HG03060 (cell line): ENCODE results near the gene GOSR1.
"Not testable (repeated sequence)": the region's sequence is repeated elsewhere in the genome, so short reads cannot be mapped to it uniquely, and the experiment has no call there.

ENCODE experiments used
- ATAC-seq: cut with Tn5 transposase; IDR thresholded peaks from one replicate; pipeline ENCODE4 v1.9.1; 2021; ENCODE audit warnings: low read depth, moderate number of reproducible peaks; ENCODE audit not compliant: unreplicated experiment

GOSR1 gene

DNA sequence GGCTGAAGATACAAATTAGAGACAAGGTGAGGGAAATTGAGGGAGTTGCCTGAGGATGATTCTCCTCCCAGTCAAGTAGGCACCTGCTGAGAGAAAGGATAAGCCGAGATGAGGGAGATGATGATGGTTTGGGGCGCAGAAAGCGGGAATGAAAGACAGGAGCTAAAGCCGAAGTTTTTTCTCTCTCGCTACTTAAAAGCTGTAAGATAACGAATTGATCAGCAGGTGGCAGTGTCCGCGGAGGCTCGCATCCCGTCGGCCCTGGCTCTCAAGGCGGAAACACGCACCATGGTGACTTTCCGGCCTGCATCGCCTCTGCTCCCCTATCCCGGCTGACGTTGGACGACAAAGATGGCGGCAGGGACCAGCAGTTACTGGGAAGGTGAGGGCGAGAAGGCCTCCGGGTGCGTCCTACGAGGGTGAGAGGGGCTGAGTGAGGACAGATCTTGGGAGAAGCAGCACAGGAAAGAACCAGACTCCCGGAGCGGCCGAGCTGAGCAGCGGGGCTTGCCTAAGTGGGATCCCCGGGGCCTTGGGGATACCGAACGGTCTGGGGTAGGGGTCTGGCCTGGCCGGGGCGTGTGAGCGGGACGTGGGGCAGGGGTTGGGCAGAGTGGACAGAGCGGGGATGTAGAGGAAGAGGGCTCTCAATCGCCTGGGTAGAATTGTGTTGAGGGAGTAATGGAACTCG lies at the start of gene GOSR1:
Gene GOSR1 (plus strand): TSS at position 326 of the 691 bp plus-strand sequence. CDS start 26 bp downstream, at position 352.
- ATAC-seq, result peak; percentile 82

DNA sequence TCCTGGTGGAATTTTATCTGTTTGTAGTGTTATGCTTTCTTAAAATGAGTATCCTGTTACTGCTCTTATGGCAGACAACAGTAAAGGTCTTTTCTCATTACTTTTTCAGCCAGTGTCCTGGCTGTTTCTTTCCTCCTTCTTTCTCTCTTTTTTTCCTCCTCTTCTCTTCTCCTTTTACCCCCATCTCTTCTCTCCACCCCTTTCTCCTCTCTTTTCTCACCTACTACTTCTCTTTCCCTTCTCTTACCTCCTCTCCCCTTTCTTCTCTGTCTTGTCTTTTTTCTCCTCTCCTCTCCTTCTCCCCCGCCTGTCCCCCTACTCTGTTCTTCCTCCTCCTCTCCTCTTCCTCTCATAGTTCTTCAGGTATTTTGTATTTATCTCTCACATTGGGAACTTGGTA lies 49.6 kb upstream of the GOSR1 start:
- no peak for ATAC-seq

DNA sequence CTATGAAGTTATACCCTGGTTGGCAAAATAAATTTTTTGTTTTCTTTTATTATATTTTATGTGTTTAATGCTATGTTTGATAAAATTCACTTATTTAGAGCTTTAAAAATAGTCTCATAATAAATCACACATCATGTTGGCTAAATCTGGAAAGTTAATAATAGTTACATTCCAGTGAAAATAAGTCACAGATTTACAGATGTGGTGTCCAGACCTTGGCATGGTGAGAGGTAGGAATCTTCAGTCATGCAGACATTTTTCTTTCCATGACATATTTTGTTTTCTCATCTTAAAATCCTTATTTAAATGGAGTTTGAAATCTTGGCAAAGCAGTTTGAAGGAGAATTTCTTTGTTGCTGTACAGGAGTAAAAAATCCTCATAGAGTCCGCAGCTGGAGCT lies 48.1 kb upstream of the GOSR1 start:
- ATAC-seq, result no peak

GRCh38 chr17:30433514-30433913 lies 43.7 kb upstream of the GOSR1 start:
- no peak for ATAC-seq

DNA sequence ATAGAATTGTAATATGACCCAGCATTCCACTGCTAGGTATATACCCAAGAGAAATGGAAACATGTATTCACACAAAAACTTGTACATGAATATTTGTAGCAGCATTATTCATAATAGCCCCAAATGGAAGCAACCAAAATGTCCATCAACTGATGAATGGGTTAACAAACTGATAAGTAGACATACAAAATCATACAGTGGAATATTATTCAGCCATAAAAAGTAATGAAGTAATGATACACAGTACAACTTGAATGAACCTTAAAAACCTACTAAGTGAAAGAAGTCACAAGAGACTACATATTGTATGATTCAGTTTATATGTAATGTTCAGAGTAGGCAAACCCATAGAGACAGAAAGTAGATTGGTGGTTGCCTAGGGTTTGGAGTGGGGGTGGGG lies 40.5 kb upstream of the GOSR1 start:
- ATAC-seq, result no peak

DNA sequence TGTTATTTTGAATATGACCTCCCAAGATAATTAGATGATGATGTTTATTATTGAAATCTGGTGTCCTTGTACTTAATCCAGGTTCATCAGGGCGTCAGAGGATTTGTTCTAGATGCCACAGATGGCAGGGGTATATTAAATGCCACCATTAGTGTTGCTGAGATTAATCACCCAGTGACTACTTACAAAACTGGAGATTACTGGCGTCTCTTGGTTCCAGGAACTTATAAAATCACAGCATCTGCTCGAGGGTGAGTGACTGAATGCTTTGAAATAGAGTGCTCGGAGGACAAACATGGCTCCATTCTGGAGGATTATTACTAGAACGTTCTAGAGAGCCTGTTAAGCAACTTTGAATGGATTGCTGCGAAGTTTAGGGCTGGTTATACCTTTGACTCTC lies 33.5 kb upstream of the GOSR1 start:
- no peak for ATAC-seq

GRCh38 chr17:30446640-30447039 lies 30.6 kb upstream of the GOSR1 start:
- not testable (repeated sequence) for ATAC-seq

- no peak for ATAC-seq
Measured at GRCh38 chr17:30449480-30449879, 27.7 kb upstream of the GOSR1 start.

GRCh38 chr17:30450125-30451027 lies 26.8 kb upstream of the GOSR1 start:
- ATAC-seq, result no peak

DNA sequence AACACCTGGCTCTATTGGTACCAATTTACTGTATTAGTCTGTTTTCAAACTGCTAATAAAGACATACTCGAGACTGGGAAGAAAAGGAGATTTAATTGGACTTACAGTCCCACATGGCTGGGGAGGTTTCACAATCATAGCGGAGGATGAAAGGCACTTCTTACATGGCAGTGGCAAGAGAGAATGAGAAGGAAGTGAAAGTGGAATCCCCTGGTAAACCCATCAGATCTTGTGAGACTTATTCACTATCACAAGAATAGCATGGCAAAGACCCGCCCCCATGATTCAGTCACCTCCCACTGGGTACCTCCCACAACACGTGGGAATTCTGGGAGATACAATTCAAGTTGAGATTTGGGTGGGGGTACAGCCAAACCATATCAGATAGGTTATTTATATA lies 22.6 kb upstream of the GOSR1 start:
- no peak for ATAC-seq

- ATAC-seq, result no peak
Measured at GRCh38 chr17:30458371-30458770, 18.8 kb upstream of the GOSR1 start.

DNA sequence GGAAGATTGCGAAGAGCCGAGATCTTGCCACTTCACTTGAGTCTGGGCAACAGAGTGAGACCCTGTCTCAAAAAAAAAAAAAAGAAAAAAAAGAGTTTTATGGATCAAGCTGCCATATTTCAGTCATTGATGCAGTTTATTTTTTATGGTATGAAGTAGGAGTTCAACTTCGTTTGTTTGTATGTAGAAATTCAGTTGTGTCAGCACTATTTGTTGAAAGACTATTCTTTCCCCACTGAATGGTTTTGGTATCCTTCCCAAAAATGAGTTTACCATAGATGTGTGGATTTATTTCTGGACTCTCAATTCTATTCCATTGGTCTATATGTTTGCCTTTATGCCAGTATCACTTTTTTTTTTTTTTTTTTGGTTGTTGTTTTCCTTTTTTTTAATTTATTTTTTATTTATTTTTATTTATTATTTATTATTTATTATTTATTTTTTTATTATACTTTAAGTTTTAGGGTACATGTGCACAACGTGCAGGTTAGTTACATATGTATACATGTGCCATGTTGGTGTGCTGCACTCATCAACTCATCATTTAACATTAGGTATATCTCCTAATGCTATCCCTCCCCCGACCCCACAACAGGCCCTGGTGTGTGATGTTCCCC lies 18.3 kb upstream of the GOSR1 start:
- ATAC-seq, result not testable (repeated sequence)

- ATAC-seq, result no peak
Measured at GRCh38 chr17:30468465-30468864, 8.7 kb upstream of the GOSR1 start.

DNA sequence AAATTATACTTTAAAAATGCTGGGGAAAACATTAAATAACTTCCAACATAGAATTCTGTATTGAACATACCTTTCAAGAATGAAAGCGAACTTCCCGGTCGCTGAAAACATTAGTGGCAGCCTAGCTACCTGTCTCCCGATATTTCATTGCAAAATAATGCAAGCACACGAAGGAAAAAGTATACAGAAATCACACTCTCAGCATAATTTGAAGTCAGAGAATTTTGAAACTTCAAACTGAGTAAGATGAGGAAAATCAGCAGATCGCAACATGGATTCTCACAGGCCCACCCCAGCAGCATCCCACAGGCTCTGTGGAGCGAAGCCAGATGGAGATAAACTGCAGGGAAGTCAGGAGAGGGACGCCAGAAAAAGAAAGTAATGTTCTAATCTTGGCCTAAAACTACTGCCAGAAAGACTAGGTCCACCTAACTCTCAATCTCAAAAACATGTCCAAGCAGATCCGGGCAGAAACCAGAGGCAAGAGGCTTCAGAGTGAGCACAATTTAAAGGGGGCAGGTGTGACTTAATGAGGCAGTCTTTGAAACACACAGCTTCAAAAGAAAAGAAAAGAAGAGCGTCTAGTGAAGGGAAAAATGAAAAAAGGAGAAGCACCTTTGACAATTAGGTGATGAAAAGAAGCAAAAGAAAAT lies 4.8 kb upstream of the GOSR1 start:
- no peak for ATAC-seq

DNA sequence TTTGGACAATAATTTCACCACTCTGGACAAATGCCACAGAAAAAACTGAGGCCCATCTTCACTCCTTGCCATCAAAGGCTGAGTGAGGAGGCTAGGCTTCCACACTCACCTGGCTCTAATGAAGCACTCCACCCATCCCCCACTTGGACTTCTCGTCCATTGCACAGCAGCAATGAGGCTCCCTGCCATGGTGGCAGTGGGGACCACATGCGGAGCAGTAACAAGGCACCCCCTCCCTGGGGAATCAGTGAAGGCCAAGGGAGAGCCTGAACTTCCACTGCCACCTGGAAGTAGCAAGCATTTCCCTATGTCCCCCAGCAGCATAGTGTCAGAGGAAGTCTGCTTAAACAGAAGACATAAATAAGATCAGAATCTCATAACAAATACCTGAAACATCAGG lies 2.0 kb upstream of the GOSR1 start:
- no peak for ATAC-seq

DNA sequence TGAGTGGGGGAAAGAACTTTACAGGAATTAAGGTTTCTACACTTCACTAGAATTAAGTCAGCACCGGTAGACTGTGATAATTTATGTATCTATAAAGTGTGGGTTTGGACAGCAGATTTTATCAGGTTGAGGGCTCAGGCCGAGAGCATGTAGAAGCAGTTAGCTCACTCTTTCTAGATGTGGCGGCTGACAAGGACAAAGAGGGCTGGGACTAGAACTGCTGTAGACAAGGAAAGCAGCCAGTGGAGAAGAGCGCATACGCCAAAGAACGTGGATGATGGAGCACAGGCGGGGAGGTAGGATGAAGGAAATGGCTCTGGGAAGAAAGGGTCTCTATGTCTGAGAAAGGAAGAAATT lies 504 bp upstream of the GOSR1 start:
- ATAC-seq, result no peak

- no peak for ATAC-seq
Measured at GRCh38 chr17:30477774-30478115, 537 bp downstream of the GOSR1 start.

GRCh38 chr17:30482555-30482954 lies 5.3 kb downstream of the GOSR1 start:
- no peak for ATAC-seq

- no peak for ATAC-seq
Measured at GRCh38 chr17:30483159-30483558, 6.0 kb downstream of the GOSR1 start.

GRCh38 chr17:30493780-30494179 lies 16.6 kb downstream of the GOSR1 start:
- no peak for ATAC-seq

- no peak for ATAC-seq
Measured at GRCh38 chr17:30495586-30495985, 18.4 kb downstream of the GOSR1 start.
